EH (cell line): ENCODE results near the gene IQCE.

ENCODE experiments used
- DNase-seq: peaks from one replicate; pipeline ENCODE4 v3.0.0-alpha.2; 2015; ENCODE audit warnings: low read depth

IQCE gene

DNA sequence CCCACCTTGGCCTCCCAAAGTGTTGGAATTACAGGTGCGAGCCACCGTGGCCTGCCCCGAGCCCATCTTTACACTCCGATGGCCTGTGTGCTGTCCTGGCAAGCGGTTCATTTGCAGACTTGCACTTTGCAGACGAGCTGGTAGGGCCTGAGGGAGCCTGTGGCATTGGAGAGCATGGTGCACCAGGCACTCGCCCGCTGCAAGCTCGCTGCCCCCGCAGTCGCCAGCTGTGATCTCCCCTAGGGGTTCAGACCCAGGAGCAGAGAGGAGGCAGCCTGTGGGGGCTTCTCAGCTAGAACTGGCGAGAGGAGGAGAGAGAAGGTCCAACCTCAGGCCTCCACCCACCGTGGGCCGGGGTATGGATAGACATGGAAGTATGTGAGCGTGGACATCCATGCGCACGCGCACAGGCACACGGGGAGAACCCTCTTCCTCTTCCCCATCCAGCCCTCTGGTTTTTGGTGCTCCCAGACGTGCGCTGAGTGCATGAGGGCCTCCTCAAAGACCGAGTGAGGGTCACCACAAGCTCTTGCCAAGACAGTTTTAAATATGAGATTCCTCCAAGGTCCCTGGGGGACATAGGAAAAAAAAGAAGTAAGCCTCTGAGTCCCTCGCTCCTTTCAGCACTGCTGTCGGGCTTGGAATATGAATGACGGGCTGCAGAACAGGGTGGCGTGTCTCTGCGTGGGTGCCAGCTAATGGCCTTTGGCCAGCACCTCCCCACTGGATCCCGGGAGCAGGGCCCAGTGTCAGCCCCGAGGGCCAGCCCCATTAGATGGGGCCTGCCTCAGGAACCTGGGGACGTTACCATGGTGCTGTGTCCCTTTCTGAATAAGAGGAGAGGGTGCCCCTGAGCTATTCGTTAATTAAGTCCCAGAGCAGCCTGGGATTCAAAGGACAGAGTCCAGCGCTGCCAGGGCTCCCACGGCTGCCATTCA is 57.9 kb downstream of the IQCE start:
- DNase-seq: no peak

- no peak for DNase-seq
Observed at GRCh38 chr7:2617325-2617905, 58.6 kb downstream of the IQCE start.

GRCh38 chr7:2619116-2619515 is 60.3 kb downstream of the IQCE start:
- peak; percentile 88 for DNase-seq

- DNase-seq: peak; percentile 81
Observed at GRCh38 chr7:2621061-2621828, 62.5 kb downstream of the IQCE start.

DNA sequence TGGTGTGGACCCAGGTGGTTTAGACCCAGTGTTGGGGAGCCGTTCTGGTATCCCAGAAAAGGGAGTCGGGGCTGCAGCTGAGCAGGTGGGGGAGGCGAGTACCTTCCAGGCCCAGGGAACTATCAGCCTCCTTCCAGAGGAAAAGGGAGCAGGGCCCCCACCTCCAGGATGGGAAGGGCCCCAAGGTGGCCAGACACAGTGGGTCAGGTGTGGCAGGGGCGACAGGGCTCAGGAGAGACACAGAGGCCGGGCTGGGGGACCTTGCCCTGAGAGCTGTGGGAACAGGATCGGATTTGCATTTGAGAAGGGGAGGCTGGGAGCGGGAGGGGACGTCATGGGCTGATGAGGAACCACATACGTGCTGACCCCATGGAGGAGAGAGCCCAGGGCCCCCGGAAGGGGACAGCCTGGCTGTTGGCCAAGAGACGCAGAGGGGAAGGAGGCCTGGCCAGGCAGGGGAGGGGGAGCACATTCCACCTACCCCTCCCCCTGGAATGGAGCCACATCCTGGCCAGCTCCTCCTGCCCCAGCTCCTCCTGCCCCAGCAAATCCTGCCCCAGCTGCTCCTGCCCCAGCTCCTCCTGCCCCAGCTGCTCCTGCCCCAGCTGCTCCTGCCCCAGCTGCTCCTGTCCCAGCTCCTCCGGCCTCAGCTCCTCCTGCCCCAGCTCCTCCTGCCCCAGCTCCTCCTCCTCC is 63.3 kb downstream of the IQCE start:
- no peak for DNase-seq

GRCh38 chr7:2622869-2623697 is 64.3 kb downstream of the IQCE start:
- DNase-seq: no peak

DNA sequence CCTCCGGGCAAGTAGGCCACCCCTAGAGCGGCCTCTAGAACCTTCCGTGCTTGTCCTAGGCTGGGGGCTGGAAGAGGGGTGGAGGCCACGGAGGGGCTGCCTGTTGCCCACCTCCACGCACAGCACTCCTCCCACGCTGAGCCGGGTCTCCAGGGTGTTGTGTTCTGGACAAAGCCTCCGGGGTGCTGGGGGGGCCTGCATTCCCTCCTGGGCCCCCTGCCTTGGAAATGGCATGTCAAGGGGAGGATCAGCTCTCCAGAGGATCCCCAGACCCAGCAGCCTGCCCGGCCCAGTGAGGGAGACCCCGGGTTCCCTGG is 64.9 kb downstream of the IQCE start:
- DNase-seq: no peak

DNA sequence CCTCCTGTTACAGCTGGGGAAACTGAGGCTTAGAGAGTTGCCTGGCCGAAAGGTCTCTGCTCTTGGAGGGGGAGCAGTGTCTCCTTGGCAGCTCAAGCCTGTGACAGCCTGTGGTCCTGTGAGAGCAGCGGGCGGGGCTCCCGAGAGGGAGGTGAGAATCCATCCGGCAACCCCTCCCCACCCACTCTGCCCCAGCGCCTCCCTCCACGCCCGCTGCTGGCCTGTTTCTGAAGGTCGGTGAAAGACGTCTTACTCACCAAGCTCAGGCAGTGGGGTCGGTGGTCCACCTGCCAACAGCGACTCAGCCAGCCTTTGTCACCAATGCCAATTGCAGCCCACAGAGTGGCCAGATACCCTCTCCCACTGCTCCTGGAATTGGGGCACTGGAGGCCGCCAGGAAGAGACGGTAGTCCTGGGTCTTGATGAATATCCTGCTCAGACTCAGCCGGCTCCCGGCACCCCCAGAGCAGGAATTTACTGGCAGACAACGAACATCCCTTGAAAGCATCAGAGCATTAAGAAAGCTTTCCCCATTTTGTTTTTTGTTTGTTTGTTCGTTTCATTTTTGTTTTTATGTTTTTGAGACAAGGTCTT is 65.6 kb downstream of the IQCE start:
- no peak for DNase-seq

- peak; percentile 79 for DNase-seq
Observed at GRCh38 chr7:2626498-2627117, 67.8 kb downstream of the IQCE start.

DNA sequence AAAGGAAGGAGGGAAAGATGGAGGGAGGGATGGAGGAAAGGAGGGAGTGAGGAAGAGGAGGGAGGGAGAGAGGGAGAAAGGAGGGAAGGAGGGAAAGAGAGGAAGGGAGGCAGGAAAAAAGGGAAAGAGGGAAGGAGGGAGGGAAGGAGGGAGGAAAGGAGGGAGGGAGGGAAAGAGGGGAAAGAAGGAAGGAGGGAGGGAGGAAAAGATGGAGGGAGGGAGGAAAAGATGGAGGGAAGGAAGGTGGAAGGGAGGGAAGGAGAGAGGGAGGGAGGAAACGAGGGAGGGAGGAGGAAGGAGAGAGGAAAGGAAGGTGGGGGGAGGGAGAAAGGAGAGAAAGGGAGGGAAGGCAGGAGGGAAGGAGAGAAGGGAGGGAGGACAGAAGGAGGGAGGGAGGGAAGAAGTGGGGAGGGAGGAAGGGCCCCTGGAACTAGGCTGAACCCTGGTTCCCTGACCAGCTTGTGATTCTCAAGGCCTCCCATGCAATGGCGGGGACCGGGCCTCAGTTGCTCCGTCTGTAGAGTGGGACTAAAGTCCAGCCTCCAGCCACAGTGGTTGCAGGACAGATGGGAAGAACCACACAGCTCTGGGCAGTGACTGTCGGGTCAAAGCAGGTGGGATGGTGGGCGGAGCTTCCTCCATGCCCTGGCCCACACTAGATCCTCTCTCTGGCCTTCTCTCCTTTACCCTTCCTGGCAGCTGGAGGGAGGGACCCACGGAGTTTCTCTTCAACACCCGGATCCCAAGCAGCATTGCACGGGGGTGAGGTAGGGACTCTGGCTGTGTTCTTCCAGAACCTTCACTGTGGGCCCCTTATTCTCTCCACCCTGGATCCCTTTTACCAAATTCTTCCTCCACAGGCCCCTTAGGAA is 68.7 kb downstream of the IQCE start:
- no peak for DNase-seq

DNA sequence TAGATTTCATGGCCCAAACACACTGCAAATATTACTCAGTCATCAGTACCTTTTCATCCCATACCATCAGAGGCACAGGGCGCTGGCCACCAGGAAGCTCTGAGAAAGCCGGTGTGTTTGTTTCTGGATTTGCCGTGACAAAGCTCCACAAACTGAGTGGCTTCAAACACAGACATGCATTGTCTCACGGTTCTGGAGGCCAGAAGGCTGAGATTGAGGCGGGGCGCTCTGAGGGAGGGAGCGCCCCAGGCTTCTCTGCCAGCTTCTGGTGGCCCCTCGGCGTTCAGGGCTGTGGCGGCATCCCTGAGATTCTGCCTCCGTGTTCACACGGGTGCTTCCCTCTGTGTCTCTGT is 69.3 kb downstream of the IQCE start:
- DNase-seq: no peak

GRCh38 chr7:2628891-2629290 is 70.1 kb downstream of the IQCE start:
- DNase-seq: no peak

DNA sequence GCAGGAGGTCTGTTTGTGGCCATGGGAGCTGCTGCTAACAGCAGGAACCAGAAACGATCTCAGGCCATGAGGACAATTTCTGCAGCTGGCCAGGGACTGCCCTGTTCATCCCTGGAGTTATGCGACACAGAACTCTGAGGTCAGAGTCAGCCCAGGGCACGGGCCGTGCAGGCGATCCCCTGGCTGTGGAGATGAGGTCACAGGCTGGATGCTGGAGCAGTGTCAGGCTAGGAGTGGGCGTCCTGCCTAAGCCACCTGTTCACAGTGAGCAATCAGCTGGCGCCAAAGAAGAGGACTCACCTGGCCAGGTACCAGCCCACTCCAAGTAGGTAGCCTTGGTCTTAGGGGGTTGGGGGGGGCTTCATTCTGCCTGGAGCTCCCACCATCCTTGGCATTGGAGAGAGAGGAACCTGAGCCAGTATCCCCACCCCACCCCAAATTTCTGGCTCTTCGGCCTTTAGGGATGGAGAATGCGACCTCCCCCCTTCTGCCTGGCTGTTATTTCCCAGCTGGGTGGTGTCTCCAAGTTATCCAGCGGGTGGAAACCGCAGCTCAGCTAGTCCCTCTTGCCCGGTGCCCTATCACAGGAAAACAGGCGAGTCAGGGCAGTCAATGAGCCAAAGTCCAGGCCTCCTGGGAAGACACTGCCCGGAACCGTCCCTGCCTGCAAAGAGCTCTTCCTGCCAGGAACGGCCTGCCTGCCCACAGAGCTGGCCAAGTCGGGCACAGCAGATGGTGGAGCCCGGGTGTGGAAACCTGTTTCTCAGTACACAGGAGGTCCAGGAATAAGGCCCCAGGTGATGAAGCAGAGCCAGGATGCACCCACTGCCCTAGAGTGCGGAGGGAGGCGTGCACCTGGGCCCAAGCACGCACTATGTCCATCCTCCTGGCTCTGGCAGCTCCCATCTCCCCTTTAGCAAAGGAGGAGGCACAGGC is 71.2 kb downstream of the IQCE start:
- no peak for DNase-seq

DNA sequence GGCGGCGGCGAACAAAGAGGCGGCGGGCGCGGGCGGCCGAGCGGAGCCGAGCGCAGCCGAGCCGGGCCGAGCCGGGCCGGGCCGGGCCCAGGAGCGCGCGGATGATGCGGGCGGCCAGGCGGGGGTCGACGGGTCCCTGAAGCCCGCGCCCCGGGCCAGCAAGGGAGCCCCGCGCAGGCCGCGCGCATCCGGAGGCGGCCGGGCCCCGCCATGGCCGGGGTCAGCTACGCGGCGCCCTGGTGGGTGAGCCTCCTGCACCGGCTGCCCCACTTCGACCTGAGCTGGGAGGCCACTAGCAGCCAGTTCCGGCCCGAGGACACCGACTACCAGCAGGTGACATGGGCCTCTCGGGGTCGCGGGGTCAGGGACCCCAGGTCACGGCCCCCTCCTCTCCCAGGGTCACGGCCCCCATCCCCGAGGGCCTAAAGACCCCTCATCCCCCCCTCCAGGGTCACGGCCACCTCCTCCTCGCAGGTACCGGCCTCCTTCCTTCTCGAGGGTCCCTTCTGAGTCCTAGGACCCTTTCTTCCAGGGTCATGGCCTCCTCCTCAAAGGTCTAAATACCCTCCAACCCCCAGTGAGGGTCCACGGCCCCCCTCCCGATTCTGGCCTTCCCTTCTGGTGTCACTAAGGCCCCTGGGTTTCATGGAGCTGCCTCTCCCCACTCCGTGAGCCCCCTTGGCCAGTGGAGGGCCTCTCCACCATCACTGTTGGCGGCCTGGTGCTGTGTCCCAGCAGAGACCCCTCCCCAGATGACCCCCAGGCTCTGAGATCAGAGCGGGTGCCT is 73.4 kb downstream of the IQCE start, which contains the start of gene TTYH3:
TSS of gene TTYH3 (plus strand) at position 41 of the 787 bp plus-strand sequence. CDS start at position 211, 170 bp downstream.
- no peak for DNase-seq

DNA sequence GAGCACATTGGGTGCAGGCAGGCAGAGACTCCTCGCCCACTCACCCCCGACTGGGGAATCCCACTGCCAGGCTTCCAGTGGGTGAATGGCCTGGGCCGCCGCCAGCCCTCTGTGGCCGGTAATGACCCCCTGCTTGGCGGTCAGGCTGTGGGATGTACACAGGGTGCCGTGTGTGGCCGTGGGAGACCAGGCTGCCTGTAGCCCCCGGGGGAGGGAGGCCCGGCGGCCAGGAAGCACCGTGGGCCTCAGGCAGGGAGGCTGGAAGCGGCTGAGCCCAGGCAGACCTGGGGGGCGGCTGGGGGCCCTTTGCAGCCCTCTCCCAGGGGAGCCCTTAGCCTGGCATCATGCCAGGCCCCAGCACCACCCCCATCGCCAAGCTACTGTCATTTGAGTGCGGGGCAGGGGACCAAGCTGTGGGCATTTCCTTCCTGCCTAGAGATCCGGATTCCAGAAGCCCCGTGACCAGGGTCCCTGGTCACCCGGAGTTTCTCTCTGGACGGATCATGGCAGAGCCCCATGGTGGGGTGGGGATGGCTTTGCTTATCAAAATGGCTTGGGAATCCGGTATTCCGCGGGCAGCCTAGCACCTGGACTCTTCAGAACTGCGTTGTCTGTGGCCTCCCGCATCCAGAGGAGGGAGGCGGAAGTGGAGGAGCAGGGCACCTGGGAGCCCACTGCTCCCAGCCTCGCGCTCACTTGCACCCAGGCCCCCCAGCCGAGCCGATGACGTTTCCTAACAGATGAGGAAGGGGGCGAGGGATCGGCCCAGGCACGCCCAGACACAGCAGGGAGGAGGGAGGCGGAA is 74.2 kb downstream of the IQCE start:
- DNase-seq: peak; percentile 78

- peak; percentile 92 for DNase-seq
Observed at GRCh38 chr7:2633538-2634266, 74.9 kb downstream of the IQCE start.
